Stimulated activated CD4-positive, alpha-beta T cell treated with anti-CD3 and anti-CD28 coated beads, Interleukin-4, amount 100 ng/mL, for 24 hours (primary cell): ENCODE measurements around the gene SCAI.
"Not testable (repeated sequence)": the region's sequence is repeated elsewhere in the genome, so short reads cannot be mapped to it uniquely, and the experiment has no call there.

Source experiments
- DNase-seq: peaks from one replicate; pipeline ENCODE4 v3.0.0-alpha.2; 2020

SCAI gene

GRCh38 chr9:125147401-125147951 is 4.1 kb upstream of the SCAI start:
- no peak for DNase-seq

- no peak for DNase-seq
Measured at GRCh38 chr9:125146247-125146646, 2.9 kb upstream of the SCAI start.

DNA sequence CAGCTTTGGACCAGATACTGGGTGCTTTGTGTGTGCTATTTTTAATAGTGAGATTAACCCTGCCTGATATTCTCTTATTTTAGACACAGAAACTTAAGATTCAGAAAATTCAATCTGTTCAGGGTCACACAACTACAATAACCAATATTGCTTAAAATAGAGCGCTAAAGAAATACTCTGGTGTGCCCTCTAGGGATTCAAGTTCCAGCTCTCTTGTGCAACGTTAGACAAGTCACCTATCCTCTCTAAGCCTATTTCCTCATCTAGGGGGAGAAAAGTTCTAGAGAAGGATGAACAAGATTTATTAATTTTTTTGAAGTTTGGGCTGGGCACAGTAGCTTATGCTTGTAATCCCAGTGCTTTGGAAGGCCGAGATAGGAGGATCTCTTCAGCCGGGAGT is 2.1 kb upstream of the SCAI start:
- DNase-seq: no peak

DNA sequence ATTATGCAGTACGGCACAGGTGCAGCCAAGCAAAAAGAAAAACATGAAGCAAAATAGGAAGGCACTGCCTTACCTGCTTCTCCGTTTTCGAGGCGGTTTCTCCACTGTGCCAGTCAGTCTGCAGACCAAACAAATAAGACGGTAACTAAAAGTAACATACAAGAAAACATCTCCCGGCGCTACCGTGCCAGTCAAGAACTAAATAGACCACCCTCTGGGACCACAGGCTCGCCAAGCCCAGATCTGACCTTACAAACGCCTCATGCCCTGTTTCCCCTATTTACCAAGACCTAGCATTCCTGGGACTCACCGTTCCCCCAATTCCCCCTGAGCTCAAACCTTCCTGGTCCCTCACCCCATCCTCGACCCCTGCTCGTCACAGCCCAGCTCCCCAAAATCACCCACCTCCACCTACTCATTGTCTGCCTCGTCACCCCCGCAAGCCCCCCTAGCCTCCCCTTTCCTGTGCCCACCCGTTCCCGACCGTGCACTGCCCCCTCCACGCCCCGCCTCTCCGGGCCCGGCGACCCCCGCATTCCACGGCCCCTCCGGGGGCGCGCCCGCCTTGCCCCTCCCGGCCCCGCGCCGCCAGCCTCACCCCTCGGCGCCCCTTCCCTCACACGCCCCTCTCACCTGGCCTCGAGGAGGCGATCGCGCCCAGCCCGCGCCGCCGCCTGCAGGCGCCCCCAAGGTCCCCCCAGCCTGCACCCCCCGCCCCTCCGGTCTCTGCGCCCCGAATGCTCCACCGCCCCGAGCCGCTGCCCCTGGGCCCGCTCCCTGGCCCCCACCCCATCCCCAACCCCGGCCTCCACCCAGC is 560 bp downstream of the SCAI start:
- peak; percentile 7 for DNase-seq

DNA sequence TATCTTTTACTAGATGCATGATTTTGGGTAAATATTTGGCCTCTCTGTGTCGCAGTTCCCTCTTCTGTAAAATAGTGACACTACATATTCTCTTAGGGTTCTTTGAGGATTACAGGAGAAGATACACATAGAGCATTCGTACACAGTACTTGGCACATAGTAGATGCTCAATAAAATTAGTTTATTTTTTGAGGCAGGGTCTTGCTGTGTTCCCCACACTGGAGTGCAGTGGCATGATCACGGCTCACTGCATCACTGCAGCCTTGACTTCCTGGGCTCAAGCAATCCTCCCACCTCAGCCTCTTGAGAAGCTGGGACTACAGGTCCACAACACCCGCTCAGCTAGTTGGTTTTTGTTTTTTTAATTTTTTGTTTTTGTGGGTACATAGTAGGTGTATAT is 1.6 kb downstream of the SCAI start:
- DNase-seq: no peak

DNA sequence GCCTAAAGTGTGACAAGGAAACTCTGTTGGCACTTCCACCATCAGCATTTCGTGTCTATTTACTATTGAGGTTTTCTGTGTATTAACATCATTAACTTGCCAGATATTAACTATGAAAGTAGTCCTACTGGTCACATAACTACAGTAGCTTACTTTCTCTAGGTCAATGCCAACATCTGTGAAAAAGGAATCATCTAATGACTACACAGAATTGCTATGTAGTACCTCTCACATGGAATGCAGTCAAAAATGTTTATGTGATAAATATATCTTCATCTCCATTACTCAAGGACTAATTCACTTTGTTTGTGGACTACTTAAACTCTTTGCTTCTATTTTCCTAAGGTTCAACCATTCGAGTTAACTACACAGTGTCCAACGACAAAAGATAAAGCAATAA is 2.1 kb downstream of the SCAI start:
- DNase-seq: no peak

GRCh38 chr9:125140576-125140975 is 2.8 kb downstream of the SCAI start:
- no peak for DNase-seq

- DNase-seq: no peak
Measured at GRCh38 chr9:125137200-125137599, 6.1 kb downstream of the SCAI start.

GRCh38 chr9:125134976-125135375 is 8.4 kb downstream of the SCAI start:
- no peak for DNase-seq

DNA sequence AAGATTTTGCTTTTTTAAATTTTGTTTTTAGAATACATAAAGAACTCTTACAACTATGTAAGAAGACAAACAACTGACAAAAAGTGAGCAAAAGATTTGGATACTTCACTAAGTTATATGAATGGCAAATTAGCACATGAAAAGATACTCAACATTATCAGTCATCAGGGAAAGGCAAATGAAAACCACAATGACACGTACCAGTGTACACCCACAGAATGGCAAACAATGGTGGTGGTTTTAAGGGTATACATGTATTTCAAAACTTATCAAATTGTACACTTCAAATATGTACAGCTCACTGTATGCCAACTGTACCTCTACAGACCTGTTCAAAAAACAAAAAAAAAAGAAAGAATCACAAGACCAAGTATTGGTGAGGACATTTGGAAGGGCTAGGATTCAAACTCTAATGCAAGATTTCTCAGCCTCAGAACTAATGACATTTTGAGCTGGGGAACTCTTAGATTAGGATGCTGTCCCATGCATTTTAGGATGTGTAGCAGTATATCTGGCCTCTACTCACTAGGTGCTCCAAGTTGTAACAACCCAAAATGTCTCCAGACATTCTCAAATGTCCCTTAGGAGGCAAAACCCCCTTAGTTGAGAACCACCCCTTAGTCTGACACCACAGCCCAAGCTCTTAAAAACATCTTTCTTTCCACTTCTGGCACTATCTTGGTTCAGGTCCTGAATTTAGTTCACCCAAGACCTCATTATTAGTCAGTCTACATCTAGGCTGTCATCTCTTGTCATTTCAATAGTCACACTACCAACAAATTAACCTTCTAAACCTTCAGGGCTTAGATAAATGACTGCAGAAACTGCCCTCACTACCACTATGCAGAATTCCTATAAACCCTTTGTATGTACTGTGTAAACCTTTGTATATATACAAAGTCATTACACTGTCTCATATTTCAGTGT is 9.7 kb downstream of the SCAI start:
- DNase-seq: no peak

DNA sequence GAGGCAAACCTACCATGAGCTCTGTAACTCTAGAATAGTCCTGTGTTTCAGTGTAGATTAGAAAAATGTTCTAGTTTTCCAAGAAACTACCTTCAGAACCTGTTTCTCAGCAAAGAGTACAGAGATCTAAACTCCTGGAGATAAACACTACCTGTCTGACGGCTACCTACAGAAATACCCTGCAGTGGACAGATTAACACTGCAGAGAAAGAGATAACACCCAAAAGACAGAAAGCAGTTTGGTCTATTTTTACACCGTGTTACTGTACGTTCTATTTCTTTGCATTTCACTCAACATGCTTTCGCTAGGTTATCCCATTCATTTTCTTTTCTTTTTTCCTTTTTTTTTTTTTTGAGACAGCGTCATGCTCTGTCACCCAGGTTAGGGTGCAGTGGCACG is 11.6 kb downstream of the SCAI start:
- no peak for DNase-seq

- peak; percentile 69 for DNase-seq
Measured at GRCh38 chr9:125126019-125126746, 17.1 kb downstream of the SCAI start.

DNA sequence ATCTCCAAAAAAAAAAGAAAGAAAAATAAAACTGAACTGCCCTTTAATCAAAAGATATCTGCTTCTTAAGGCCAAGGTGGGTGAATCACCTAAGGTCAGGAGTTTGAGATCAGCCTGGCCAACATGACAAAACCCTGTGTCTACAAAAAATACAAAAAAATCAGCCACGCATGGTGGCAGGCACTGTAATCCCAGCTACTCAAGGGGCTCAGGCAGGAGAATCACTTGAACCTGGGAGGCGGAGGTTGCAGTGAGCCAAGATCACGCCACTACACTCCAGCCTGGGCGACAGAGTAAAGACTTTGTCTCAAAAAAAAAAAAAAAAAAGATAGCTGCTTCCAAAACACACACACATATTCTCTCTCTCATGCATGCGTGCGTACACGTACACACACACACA is 17.8 kb downstream of the SCAI start:
- no peak for DNase-seq

GRCh38 chr9:125121146-125121545 is 22.2 kb downstream of the SCAI start:
- no peak for DNase-seq

- no peak for DNase-seq
Measured at GRCh38 chr9:125119643-125120286, 23.6 kb downstream of the SCAI start.

GRCh38 chr9:125118696-125119095 is 24.6 kb downstream of the SCAI start:
- DNase-seq: not testable (repeated sequence)

DNA sequence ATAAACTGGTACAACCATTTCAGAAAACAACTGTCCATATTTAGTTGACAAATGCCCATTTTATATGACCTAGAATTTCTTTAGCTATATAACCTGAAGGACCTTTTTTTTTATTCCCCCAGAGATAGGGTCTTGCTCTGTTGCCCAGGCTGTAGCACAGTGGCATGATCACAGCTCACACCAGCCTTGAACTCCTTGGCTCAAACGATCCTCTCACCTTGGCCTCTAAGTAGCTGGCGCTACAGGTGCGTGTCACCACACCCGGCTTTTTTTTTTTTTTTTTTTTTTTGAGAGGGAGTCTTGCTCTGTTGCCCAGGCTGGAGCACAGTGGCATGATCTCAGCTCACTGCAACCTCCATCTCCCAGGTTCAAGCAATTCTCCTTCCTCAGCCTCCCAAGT is 28.8 kb downstream of the SCAI start:
- DNase-seq: not testable (repeated sequence)

DNA sequence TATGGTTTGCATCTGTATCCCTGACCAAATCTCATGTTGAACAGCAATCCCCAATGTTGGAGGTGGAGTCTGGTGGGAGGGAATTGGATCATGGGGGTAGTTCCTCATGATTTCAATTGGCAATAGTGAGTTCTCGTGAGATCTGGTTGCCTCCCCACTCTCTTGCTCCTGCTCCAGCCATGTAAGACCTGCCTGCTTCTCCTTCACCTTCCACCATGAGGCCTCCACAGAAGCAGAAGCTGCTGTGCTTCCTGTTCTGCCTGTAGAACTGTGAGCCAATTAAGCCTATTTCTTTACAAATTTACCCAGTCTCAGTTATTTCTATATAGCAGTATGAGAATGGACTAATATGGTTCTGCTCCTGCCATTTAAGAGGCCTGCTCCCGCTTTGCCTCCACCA is 32.9 kb downstream of the SCAI start:
- no peak for DNase-seq

GRCh38 chr9:125108541-125108940 is 34.8 kb downstream of the SCAI start:
- DNase-seq: not testable (repeated sequence)

DNA sequence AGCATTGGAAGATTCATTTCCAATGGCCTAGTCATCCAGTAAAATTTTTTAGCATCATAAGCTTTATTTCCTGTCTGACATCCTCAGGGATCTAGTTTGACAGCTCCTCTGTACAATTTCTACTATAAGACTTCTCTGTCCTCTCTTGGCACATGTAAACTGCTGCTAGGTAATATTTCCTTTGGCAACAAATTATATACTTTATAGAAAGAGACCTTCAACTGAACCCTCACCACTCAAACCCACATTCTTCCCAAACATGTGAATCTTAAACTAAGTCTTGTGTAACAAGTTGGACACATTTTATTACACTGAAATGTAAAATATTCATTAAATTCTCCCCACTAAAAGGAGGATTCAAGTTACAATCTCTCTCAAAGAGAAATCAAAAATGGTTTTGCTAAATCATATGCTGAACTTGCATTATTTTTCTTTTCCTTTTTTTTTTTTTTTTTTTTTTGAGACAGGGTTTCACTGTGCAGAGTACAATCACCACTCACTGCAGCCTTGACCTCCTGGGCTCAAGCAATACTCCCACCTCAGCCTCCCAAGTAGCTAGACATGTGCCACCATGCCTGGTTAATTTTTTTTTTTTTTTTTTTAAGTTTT is 36.9 kb downstream of the SCAI start:
- no peak for DNase-seq

GRCh38 chr9:125103770-125104460 is 39.4 kb downstream of the SCAI start:
- DNase-seq: no peak
